Effector CD4-positive, alpha-beta T cell (primary cell): Measurements from ENCODE around the gene CCDC50.

Source experiments
- DNase-seq: peaks from one replicate; pipeline ENCODE4 v3.0.0-alpha.2; 2020

CCDC50 gene

GRCh38 chr3:191350396-191351090 lies 21.3 kb downstream of the CCDC50 start:
- DNase-seq, result no peak

- no peak for DNase-seq
These were observed 22.8 kb downstream of the CCDC50 start for GRCh38 chr3:191352014-191352413.

GRCh38 chr3:191353022-191353777 lies 24.0 kb downstream of the CCDC50 start:
- no peak for DNase-seq

- DNase-seq, result no peak
These were observed 26.2 kb downstream of the CCDC50 start for GRCh38 chr3:191355406-191355805.

- no peak for DNase-seq
These were observed 27.6 kb downstream of the CCDC50 start for GRCh38 chr3:191356631-191357439.

GRCh38 chr3:191357909-191358308 lies 28.7 kb downstream of the CCDC50 start:
- no peak for DNase-seq

GRCh38 chr3:191358929-191359328 lies 29.7 kb downstream of the CCDC50 start:
- no peak for DNase-seq

- DNase-seq, result no peak
These were observed 31.4 kb downstream of the CCDC50 start for GRCh38 chr3:191360620-191361019.

GRCh38 chr3:191361456-191361855 lies 32.3 kb downstream of the CCDC50 start:
- DNase-seq, result no peak

- no peak for DNase-seq
These were observed 32.8 kb downstream of the CCDC50 start for GRCh38 chr3:191362037-191362436.

- DNase-seq, result no peak
These were observed 33.4 kb downstream of the CCDC50 start for GRCh38 chr3:191362524-191363090.

GRCh38 chr3:191363221-191363620 lies 34.0 kb downstream of the CCDC50 start:
- DNase-seq, result no peak

- no peak for DNase-seq
These were observed 37.5 kb downstream of the CCDC50 start for GRCh38 chr3:191366675-191367074.

GRCh38 chr3:191368755-191369615 lies 39.8 kb downstream of the CCDC50 start:
- no peak for DNase-seq

- DNase-seq, result no peak
These were observed 40.4 kb downstream of the CCDC50 start for GRCh38 chr3:191369616-191370010.

GRCh38 chr3:191372122-191372521 lies 42.9 kb downstream of the CCDC50 start:
- no peak for DNase-seq

- DNase-seq, result no peak
These were observed 44.1 kb downstream of the CCDC50 start for GRCh38 chr3:191373327-191373726.

GRCh38 chr3:191376516-191377141 lies 47.4 kb downstream of the CCDC50 start:
- DNase-seq, result no peak

- DNase-seq, result no peak
These were observed 49.1 kb downstream of the CCDC50 start for GRCh38 chr3:191378142-191378812.

GRCh38 chr3:191379446-191379845 lies 50.3 kb downstream of the CCDC50 start:
- DNase-seq, result no peak

- DNase-seq, result no peak
These were observed 50.8 kb downstream of the CCDC50 start for GRCh38 chr3:191380001-191380400.
